GM13977 (cell line): ENCODE results near the gene LEMD1.
A peak's percentile ranks its signal among the peaks of the same experiment; 100 is the strongest.

Source experiments
- DNase-seq: peaks from one replicate; pipeline ENCODE4 v3.0.0; 2012; ENCODE audit warnings: low spot score
- in situ Hi-C: fragments of 300-500 bp; cut with MboI; formaldehyde crosslinking; loops from one replicate; pipeline ENCODE4 v1.12.0; 2022; ENCODE audit warnings: low sequenced_read_pairs, low pct_unique_long_range_greater_than_20kb, mixed read lengths, inconsistent platforms; ENCODE audit not compliant: unreplicated experiment
- TF ChIP-seq, protein P1 (sequence below): IDR thresholded peaks from 2 replicates; pipeline ENCODE4 v1.5.1; 2012; ENCODE audit warnings: mild to moderate bottlenecking, control low read depth; ENCODE audit not compliant: insufficient read depth; ENCODE audit errors: extremely low read depth, missing control alignments

LEMD1 gene

DNA sequence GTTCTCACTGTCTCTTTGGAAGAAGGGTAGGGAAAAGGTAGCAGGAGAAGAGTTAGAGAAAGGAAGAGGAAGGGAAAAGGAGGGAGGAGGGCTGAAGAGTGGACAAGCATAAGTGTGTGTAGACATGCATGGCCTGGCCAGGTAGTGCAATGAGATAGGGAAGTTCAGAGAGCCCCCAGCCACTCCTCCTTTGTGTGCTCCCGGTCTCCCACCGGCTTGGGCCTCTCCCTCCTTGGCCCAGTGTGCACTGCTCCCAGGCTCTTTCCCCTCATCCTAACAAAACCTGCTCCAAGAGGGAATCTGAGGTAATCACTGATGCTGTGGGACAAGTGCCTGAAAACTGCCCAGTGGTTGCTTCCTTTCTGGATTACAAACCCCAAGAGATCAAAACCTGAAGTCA, 10.3 kb upstream of the LEMD1 start:
- in situ Hi-C loops: no loop called here
- no peak for DNase-seq
- TF ChIP-seq, protein P1, sequence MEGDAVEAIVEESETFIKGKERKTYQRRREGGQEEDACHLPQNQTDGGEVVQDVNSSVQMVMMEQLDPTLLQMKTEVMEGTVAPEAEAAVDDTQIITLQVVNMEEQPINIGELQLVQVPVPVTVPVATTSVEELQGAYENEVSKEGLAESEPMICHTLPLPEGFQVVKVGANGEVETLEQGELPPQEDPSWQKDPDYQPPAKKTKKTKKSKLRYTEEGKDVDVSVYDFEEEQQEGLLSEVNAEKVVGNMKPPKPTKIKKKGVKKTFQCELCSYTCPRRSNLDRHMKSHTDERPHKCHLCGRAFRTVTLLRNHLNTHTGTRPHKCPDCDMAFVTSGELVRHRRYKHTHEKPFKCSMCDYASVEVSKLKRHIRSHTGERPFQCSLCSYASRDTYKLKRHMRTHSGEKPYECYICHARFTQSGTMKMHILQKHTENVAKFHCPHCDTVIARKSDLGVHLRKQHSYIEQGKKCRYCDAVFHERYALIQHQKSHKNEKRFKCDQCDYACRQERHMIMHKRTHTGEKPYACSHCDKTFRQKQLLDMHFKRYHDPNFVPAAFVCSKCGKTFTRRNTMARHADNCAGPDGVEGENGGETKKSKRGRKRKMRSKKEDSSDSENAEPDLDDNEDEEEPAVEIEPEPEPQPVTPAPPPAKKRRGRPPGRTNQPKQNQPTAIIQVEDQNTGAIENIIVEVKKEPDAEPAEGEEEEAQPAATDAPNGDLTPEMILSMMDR: no peak

DNA sequence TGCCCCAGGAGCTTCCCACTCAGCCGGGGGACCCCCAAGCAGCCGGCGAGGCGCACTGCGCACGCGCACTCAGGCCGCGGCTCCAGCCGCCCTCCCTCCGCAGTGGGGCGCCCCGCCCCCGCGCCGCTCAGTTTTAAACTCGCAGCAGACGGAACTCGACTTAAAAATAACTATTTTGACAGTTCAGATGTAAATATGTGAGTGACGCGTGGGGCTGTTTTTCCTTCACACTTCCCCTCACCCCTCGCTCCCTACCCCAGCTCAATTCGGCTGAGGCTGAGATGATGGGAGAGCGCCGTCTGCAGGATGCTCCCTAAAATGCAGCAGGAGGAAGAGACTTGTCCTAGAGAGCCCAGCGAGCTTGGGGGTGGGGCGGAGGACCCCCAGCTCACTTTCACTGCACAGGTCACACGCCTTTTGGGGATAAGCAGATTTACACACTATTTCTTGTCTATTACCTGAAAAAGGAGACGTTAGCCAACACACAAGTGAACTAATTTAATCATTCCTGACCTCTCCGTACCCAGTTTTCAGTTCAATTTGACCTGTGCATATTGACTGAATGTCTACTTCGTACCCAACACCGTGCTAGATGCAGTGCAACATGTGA, 8.9 kb upstream of the LEMD1 start:
- TF ChIP-seq, protein P1: peak; percentile 67
- DNase-seq: peak; percentile 61
- in situ Hi-C loops: no loop called here

DNA sequence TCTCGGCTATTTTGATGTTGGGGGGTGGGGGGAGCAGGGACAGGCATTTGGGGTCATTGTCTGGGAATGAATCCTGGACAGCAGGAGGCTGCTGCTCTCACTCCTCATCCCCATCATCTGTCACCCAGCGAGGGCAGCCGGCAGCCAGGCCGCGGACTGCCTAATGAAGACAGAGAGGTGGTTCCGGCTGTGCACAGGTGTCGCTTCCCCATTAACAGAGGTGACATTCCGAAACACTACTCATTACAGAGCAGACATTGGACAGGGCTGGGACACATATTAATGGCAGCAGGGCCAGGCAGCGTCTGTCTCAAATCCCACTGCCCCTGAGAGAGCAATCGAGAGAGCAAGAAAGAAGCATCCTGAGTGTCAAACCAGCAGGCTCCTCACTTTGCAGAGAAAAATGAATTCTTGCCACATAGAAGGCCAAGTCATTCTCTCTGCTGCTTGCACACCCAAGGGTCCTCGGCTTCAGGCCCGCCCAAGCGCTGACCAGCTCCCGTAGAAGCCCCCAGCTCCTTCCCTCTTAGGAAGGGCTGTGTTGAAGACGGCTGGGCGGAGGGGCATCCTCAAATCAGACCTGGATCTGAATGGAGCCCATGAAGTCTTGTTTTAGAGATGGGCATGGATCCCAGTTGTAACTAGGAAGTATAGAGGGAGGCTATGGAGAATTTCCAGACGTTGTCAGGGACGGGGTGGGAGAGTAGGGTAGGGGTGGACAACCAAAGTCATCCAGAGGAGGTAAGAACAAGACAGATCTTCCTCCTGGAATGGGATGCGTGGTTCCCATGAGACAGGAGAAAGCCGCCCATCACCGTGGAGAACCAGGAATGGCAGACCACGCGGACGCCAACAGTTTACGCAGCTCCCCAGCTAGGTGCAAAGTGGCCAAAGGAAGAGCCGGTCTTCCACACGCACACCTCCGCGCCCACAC, 8.2 kb upstream of the LEMD1 start:
- in situ Hi-C loops: no loop called here
- DNase-seq: no peak

DNA sequence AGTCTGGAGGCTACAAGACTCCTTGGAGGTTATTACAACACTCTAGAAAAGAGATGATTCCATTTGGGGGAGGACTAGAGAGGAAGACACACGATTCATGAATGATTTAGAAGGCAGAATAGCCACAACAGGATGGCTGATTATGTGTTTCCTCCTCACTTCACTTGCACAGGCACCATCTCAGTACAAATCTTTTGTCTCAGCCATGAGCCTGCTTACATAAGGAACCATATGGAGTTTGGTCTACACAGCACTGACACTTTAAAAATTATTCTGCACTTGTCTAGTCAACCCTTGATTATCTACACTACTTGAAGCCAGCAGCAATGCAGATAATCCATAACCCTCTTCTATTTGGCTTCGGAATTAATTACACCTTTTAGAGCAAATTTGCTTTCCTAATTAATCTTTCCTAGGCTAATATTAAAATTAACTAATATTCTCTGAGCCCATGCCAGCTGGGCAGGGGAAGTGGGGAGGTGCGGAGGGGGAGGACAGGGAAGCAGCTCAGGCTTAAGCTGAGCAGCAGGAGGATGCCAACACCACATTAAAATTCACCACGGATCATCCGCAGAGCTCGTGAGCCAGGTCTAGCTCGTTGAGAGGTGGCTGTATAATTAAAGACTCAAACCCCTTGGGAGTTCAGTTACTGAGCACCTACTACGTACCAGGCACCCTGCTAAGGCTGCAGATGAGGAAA, 3.2 kb upstream of the LEMD1 start:
- TF ChIP-seq, protein P1: no peak
- no peak for DNase-seq
- in situ Hi-C loops: no loop called here

More for the DNA sequence above, 8.2 kb upstream of the LEMD1 start:
- TF ChIP-seq, protein P1: no peak

DNA sequence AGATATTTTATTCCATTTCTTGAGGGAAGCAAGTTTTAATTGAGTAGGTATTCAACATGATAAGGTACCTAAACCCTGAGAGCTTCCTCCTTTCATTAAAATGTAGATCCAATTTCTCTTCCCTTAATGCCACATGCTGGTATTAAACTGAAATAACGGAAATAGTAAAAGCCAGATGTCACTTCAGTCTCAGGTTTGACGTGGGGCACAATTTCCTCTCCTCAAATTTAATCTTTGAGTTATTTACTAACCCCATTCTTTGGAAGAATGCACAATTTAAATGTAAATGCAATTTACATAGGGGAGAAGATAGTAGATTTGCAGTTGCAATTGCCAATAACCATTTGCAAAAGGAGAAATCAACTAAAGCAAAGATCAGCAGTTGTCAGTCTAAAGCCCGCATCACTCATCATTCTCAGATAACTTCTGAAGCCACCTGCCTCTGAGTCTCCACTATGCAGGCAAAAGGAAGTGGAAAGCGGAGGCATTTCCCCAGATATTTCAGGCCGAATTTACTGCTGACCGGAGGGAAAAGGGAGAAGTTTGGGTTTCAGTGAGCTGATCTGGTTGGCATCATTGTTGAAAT, 2.1 kb upstream of the LEMD1 start:
- no peak for DNase-seq
- TF ChIP-seq, protein P1: no peak
- in situ Hi-C loops: no loop called here

DNA sequence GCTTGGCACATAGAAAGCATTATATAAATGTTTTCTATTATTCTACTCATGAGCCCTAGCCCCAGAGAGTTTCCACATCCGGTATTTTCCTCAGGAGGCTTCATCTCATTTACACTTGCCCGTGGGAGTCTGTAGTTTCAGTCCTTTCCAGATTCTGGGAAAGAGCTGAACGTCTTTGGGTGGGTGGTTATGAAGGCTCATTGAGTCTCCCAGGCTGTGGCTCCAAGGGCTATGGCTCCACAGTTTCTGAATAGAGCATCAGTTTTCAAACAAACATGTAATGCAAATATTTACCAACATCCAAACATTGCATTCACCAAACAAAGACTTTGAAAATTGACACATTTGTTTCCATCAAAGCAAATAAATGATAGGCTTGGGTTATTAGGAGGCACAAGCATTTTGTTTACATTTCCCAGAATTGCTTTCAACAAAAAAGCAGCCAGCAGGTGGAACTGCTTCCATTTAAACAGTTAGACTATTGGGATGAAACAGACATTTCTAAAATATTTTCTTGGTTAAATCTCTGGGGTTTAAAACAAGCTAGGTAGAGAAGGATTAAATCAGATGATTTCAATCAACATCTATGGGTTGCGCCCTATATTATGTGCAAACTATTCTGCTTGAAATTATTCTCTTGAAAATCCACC, 1.3 kb upstream of the LEMD1 start:
- no peak for DNase-seq
- in situ Hi-C loops: no loop called here

More for the DNA sequence above, 1.3 kb upstream of the LEMD1 start:
- TF ChIP-seq, protein P1: no peak
